Right lobe of liver (tissue), 6 donors: Measurements from ENCODE around the gene ARRB1. TPM values are rescaled to one million over a fixed set of nuclear protein-coding genes. Genes with fewer than 3 reads are reported as not detected.

Experiments used
- ATAC-seq, 4 donors: fragments of 200-7000 bp; cut with Tn5 transposase; one replicate each; pipeline ENCODE4 v1.9.1; 2020; ENCODE audit warnings: mild to moderate bottlenecking in 4 of 4, moderate library complexity in 4 of 4
- DNase-seq, 3 donors: peaks; one replicate each; pipeline ENCODE4 v3.0.0-alpha.2; 2020
- H3K27ac ChIP-seq, 3 donors: fragments of 200-600 bp; one replicate each; pipeline ENCODE4 v1.8.0; 2022
- H3K27me3 ChIP-seq, 2 donors: fragments of 200-600 bp; one replicate each; pipeline ENCODE4 v1.8.0; 2022
- H3K36me3 ChIP-seq, 4 donors: fragments of 200-600 bp; sonication (generic) in 1 of 4; one replicate each; pipeline versions ENCODE4 v1.5.1 to v1.8.0; 2017 to 2022; ENCODE audit warnings: control low read depth in 1 of 4
- H3K4me1 ChIP-seq, 4 donors: fragments of 200-600 bp; sonication (generic) in 1 of 4; one replicate each; pipeline versions ENCODE4 v1.5.1 to v1.8.0; 2017 to 2022; ENCODE audit warnings: control low read depth in 1 of 4
- H3K4me3 ChIP-seq, 3 donors: fragments of 200-600 bp; one replicate each; pipeline ENCODE4 v1.8.0; 2022
- H3K9me3 ChIP-seq, 4 donors: fragments of 200-600 bp; sonication (generic) in 1 of 4; one replicate each; pipeline versions ENCODE4 v1.5.1 to v1.8.0; 2017 to 2022; ENCODE audit warnings: control low read depth in 1 of 4
- POLR2A ChIP-seq: fragments of 450-650 bp; IDR thresholded peaks from one replicate; pipeline ENCODE4 v1.6.1; 2017; ENCODE audit warnings: antibody characterized with exemption, mild to moderate bottlenecking
- WGBS: methylation state at CpG from one replicate; pipeline ENCODE4 v1.1.6; 2018; ENCODE audit warnings: low coverage, low lambda C conversion rate; ENCODE audit not compliant: insufficient coverage; ENCODE audit errors: missing lambda C conversion rate; 5-methylcytosine and 5-hydroxymethylcytosine counted together
- intact Hi-C, 2 donors: fragments of 100-400 bp; cut with DNase I; formaldehyde crosslinking; loops; one replicate each; pipeline versions ENCODE4 v1.11.2 to v1.14.1; 2022
- total RNA-seq, 6 experiments: library from RNA; depleted of rRNA in 2 of 6; stranded (reverse); fragments of >200 nt in 2 of 6; fragmentation: NEBNext Ultra II Directional in 3 of 6; extraction: Animal tissue kit (Norgen Biotek cat#: 25700) in 3 of 6; gene quantifications; one replicate each; pipeline versions ENCODE4 v1.1.0 to v1.2.4, GENCODE V29; 2016 to 2023
- TF ChIP-seq, protein P1 (sequence below), 4 donors: fragments of 200-600 bp in 3 of 4; fragments of 450-650 bp in 1 of 4; IDR thresholded peaks; one replicate each; pipeline versions ENCODE4 v1.5.1 to v1.8.0; 2016 to 2022; ENCODE audit warnings: antibody characterized with exemption in 4 of 4, mild to moderate bottlenecking in 2 of 4
- donor health status: DM: no; HTN: yes; CAD: no.
- donor health status: DM: no; HTN: no; CAD: no.
- donor health status: DM: no; HTN: no; CAD: no.
- donor health status: DM: no; HTN: yes; CAD: no.
- donor health status: DM: no; HTN: yes; CAD: no.

Gene ARRB1
- total RNA-seq, 6 experiments from 2014 or later = 8.6 to 26.4 (median 24.5) TPM

DNA sequence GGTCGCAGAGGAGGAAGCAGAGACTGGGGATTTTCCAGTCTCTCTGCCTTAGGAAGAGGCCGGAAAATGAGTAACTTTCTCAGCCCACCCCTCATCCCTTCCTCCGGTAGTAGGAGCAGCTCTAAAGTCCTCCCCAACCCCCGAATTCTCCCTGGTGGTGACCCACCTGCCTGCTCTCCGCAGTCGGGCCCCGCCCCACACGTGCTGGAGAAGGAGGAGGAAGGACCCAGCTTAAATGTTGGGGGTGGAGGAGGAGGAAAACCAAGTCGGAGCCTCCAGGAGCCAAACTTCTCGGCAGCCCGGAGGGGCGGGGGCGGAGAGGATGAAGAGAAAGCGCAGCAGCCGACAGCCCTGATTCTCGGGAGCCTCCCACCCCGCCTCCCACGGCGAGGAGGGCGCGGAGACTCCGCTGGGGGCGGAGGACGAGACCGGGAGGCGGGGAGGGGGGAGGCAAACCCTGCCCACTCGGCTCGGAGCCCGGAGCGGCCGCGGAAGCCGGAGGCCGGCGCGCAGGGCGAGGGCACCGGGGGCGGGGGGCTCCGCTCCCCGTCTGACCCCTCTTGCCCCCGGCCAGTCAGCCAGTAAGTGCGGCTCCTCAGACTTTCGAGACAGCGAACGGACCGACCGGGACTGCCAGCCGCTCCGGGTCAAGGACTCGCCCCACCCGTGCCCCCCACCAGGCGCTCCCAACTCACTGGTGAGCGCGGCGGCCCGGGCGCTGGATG lies 111.0 kb downstream of the ARRB1 start, which contains the start of gene TPBGL:
TPBGL (plus strand) TSS at position 464 of the 725 bp plus-strand sequence. CDS start 276 bp downstream, outside the sequence.
- TF ChIP-seq, protein P1, sequence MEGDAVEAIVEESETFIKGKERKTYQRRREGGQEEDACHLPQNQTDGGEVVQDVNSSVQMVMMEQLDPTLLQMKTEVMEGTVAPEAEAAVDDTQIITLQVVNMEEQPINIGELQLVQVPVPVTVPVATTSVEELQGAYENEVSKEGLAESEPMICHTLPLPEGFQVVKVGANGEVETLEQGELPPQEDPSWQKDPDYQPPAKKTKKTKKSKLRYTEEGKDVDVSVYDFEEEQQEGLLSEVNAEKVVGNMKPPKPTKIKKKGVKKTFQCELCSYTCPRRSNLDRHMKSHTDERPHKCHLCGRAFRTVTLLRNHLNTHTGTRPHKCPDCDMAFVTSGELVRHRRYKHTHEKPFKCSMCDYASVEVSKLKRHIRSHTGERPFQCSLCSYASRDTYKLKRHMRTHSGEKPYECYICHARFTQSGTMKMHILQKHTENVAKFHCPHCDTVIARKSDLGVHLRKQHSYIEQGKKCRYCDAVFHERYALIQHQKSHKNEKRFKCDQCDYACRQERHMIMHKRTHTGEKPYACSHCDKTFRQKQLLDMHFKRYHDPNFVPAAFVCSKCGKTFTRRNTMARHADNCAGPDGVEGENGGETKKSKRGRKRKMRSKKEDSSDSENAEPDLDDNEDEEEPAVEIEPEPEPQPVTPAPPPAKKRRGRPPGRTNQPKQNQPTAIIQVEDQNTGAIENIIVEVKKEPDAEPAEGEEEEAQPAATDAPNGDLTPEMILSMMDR (IDR thresholded peaks at IDR 0.05) = no peak
- no peak for TF ChIP-seq POLR2A
- WGBS = under 1% methylated on average over 27 of the region's 58 CpGs
- peaks cover 0 to 11% (median 0%) of the 10 kb centered on the region in 4 donors for H3K4me1 ChIP-seq
- peaks cover 0 to 12% of the 10 kb centered on the region in 2 donors for H3K27me3 ChIP-seq
- no peaks in the 10 kb centered on the region for H3K36me3 ChIP-seq
- no peaks in the 10 kb centered on the region for H3K9me3 ChIP-seq
- no peak within 1 kb of the TSS for H3K27ac ChIP-seq
- peak within 1 kb of the TSS; percentile 5 to 41 (median 18) for H3K4me3 ChIP-seq
- ATAC-seq (peak in 2 of 4 donors; percentile 2 to 11), DNase-seq (peak in 2 of 3 donors; percentile 47 to 50)
- intact Hi-C loops = loop anchor here (5.0 to 10.0 kb wide), 3 partner anchors 33 to 216 kb away; no protein-coding TSS in a partner anchor

DNA sequence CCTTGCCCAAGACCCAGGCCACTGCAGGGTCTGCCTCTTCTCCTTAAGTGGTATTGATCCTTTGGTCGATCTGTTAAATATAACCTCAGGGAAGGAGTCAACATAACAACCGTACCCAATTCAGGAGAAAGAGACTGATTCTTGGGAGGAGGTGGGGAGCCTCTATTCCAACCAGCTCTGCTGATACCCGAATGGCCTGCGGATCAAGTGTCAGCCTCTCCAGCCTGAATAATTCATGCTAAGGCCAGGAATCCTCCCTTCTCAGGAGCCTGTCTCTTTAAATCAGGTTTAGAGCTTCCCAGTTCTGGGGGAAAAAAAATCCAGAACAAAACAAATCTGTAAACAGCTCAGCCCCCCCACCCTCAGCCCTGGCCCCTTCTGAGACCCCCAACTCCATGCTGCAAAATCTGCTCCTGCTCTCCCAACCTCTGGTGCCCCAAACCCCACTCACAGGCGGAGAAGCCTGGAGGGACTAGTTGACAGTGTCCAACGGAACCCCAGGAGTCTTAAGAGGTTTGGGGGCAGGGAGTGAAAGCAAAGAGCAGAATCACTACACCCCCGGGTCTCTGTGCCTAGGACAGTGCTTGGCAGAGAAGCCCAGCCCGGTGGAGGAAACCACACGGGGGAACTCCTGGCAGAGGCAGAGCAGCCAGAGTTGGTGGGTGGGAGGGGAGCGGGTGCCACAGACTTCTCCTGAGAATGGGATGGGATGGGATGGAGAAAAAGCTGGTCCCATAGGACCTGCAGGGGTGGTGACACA lies 111.8 kb downstream of the ARRB1 start:
- 58% methylated on average over 10 of the region's 10 CpGs for WGBS
- TF ChIP-seq POLR2A = no peak
- TF ChIP-seq, protein P1 (IDR thresholded peaks at IDR 0.05) = no peak
- no peak overlapping the region for H3K4me3 ChIP-seq
- H3K27me3 ChIP-seq = peaks cover 0 to 12% of the 10 kb centered on the region in 2 donors
- H3K36me3 ChIP-seq = no peaks in the 10 kb centered on the region
- no peaks in the 10 kb centered on the region for H3K9me3 ChIP-seq
- H3K4me1 ChIP-seq = peaks cover 0 to 11% (median 0%) of the 10 kb centered on the region in 4 donors
- DNase-seq (peak in 1 of 3 donors; percentile 33), ATAC-seq (no peak)
- intact Hi-C loops = loop anchor here (5.0 to 10.0 kb wide), 3 partner anchors 32 to 215 kb away; no protein-coding TSS in a partner anchor
- H3K27ac ChIP-seq = no peak overlapping the region

- Histone ChIP-seq H3K27ac (no peak overlapping the region), H3K36me3 (no peaks in the 10 kb centered on the region), H3K4me3 (no peak overlapping the region), H3K27me3 (peaks cover 0 to 12% of the 10 kb centered on the region in 2 donors), H3K4me1 (peaks cover 0 to 11% (median 0%) of the 10 kb centered on the region in 4 donors), H3K9me3 (no peaks in the 10 kb centered on the region)
- DNase-seq = peak in 1 of 3 donors; percentile 30
- WGBS = 70% methylated on average over 8 of the region's 9 CpGs
- no peak for ATAC-seq
- intact Hi-C loops = no loop called here
- TF ChIP-seq, protein P1 (IDR thresholded peaks at IDR 0.05) = no peak
- TF ChIP-seq POLR2A = no peak
Measured at GRCh38 chr11:75238595-75239440, 112.6 kb downstream of the ARRB1 start.

DNA sequence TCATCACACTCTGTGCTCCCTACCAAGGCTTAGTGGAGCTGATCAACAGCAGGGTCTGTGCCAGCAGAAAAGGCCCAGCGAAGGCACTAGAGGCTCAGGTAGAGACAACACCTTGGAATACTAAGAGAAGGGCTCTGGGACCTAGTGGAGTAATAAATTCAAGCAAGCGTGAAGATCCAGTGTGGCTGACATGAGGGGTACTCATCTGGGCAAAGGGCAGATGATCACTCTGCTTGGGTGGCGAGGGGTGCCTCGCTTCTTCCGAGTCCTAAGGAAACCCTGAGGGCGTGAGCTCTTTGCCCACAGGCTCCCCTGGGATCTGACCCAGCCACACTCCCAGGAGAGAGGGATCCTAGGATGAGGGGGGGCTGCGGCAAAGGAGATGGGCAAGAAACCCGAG lies 114.4 kb downstream of the ARRB1 start:
- no peaks in the 10 kb centered on the region for H3K9me3 ChIP-seq
- TF ChIP-seq, protein P1 (IDR thresholded peaks at IDR 0.05) = no peak
- no peak for TF ChIP-seq POLR2A
- intact Hi-C loops = no loop called here
- no peak overlapping the region for H3K4me3 ChIP-seq
- H3K27me3 ChIP-seq = peaks cover 0 to 12% of the 10 kb centered on the region in 2 donors
- WGBS = 76% methylated on average over 8 of the region's 8 CpGs
- no peaks in the 10 kb centered on the region for H3K36me3 ChIP-seq
- no peak for ATAC-seq
- no peak for DNase-seq
- no peak overlapping the region for H3K27ac ChIP-seq
- H3K4me1 ChIP-seq = peaks cover 0 to 11% (median 0%) of the 10 kb centered on the region in 4 donors
